Measurements from ENCODE around the gene MC1R. TPM values are rescaled to one million over a fixed set of nuclear protein-coding genes. Genes with fewer than 3 reads are reported as not detected.

Gene MC1R
- total RNA-seq, 1 experiment from 2014 or later: 12.2 TPM

GRCh38 chr16:89905511-89906139 lies 13.0 kb upstream of the MC1R start (continued):
- TF ChIP-seq TCF7L2 (IDR thresholded peaks at IDR 0.05; ENCODE audit: borderline replicate concordance, extremely low read depth, insufficient read depth, insufficient read length) (no peak), MAX (IDR thresholded peaks at IDR 0.05) (no peak), ZNF274 (IDR thresholded peaks at IDR 0.05; ENCODE audit: low read depth, low read length) (no peak)

GRCh38 chr16:89906140-89907025 lies 12.3 kb upstream of the MC1R start:
- H2AFZ ChIP-seq (ENCODE audit: low read depth, low read length, poor library complexity, severe bottlenecking): no peak overlapping the region
- H3K9ac ChIP-seq (ENCODE audit: low read length): no peak overlapping the region
- intact Hi-C loops (cut with micrococcal nuclease): no loop called here
- H4K20me1 ChIP-seq (ENCODE audit: insufficient read depth): no peaks in the 10 kb centered on the region
- no peak for ATAC-seq
- POLR2A ChIA-PET: interaction anchor here (1.0 to 2.7 kb wide), 2 partner anchors 13 to 16 kb away, joined by 5 to 22 read pairs; partner anchors contain the start of genes MC1R and TUBB3
- H3K36me3 ChIP-seq (ENCODE audit: control insufficient read depth in 1 of 2, insufficient read depth in 2 of 2, low read length in 2 of 2): peaks cover 20 to 23% of the 10 kb centered on the region in 2 experiments
- CTCF ChIA-PET: interaction anchor here (0.8 to 5.7 kb wide), 3 partner anchors 12 to 34 kb away, joined by 3 to 57 read pairs (median 26); partner anchors contain the start of genes MC1R and TUBB3
- no peak overlapping the region; the same call in 1 of the 2 replicates for H3K27ac ChIP-seq (ENCODE audit: low read depth, low read length)
- no peak overlapping the region for H3K4me2 ChIP-seq (ENCODE audit: low read length)
- BruUV-seq (replicated peaks): no TSS peak
- H3K9me2 ChIP-seq (ENCODE audit: insufficient read depth): no peaks in the 10 kb centered on the region
- H3K4me3 ChIP-seq (replicated peaks in 1 of 2; ENCODE audit: low read depth in 1 of 2, low read length in 2 of 2): no peak overlapping the region
- RAD21 ChIA-PET (ENCODE audit: low non-redundant PET in 1 of 2, low total read pairs in 2 of 2, uncharacterized antibody in 2 of 2, unreplicated experiment in 2 of 2): no interaction called here
- no peaks in the 10 kb centered on the region for H3K79me2 ChIP-seq (ENCODE audit: insufficient read depth, low read length)
- peaks cover 4 to 11% of the 10 kb centered on the region in 2 experiments; a peak in 3 of 4 replicates for H3K4me1 ChIP-seq (ENCODE audit: control insufficient read depth in 1 of 2, insufficient read depth in 2 of 2, low read length in 2 of 2)
- no peaks in the 10 kb centered on the region for H3K27me3 ChIP-seq (ENCODE audit: insufficient read depth, low read length)
- peak in 1 of 3 experiments; percentile 27; a peak in 1 of 6 replicates for TF ChIP-seq CTCF (IDR thresholded peaks at IDR 0.05 in 2 of 3, conservative IDR thresholded peaks at IDR 0.05 in 1 of 3; ENCODE audit: borderline replicate concordance in 1 of 3, insufficient read depth in 1 of 3, low read depth in 2 of 3, low read length in 2 of 3)
- no peak for TF ChIP-seq EZH2 (IDR thresholded peaks at IDR 0.05)
- DNase-seq (ENCODE audit: low read depth, low spot score): no peak
- no peaks in the 10 kb centered on the region for H3K9me3 ChIP-seq (ENCODE audit: control insufficient read depth in 1 of 2, insufficient read depth in 1 of 2, low read depth in 1 of 2, low read length in 2 of 2)
